Sigmoid colon (tissue), 4 donors: ENCODE measurements around the gene KIF1A.
"Not testable (repeated sequence)": the region's sequence is repeated elsewhere in the genome, so short reads cannot be mapped to it uniquely, and the experiment has no call there.

ENCODE experiments used
- CTCF ChIP-seq, 4 experiments: fragments of 450-650 bp in 3 of 4; fragments of 200-600 bp in 1 of 4; IDR thresholded peaks; one replicate each; pipeline ENCODE4 v1.5.1; 2016 to 2019; ENCODE audit warnings: antibody characterized with exemption in 4 of 4, mild to moderate bottlenecking in 3 of 4, moderate library complexity in 2 of 4
- POLR2A ChIP-seq, 2 donors: fragments of 450-650 bp; IDR thresholded peaks; one replicate each; pipeline ENCODE4 v1.6.1; 2016; ENCODE audit warnings: antibody characterized with exemption in 2 of 2, mild to moderate bottlenecking in 2 of 2, moderate library complexity in 2 of 2
- POLR2AphosphoS5 ChIP-seq, 4 donors: sonication (generic); formaldehyde crosslinking; IDR thresholded peaks; one replicate each; pipeline ENCODE4 v1.6.1; 2017; ENCODE audit warnings: antibody characterized with exemption in 4 of 4

DNA sequence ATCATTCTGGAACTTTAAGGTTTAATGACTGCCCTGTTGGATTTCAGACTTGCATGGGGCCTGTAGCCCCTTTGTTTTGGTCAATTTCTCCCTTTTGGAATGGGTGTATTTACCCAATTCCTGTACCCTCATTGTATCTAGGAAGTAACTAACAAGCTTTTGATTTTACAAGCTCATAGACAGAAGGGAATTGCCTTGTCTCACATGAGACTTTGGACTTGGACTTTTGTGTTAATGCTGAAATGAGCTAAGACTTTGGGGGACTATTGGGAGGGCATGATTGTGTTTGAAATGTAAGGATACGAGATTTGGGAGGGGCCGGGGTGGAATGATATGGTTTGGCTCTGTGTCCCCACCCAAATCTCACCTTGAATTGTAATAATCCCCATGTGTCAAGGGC is 26.3 kb upstream of the KIF1A start:
- not testable (repeated sequence) for TF ChIP-seq CTCF, POLR2A, POLR2AphosphoS5 (IDR thresholded peaks at IDR 0.05)
